GM12891 (cell line): Measurements from ENCODE around the gene GNA14.

Experiments used
- POLR2A ChIP-seq: IDR thresholded peaks from 2 replicates; pipeline ENCODE4 v1.6.1; 2011; ENCODE audit warnings: low read depth, low read length, control low read depth
- POLR2AphosphoS5 ChIP-seq: IDR thresholded peaks from 2 replicates; pipeline ENCODE4 v1.6.1; 2011; ENCODE audit warnings: low read depth, low read length, control low read depth
- SPI1 ChIP-seq: IDR thresholded peaks from 2 replicates; pipeline ENCODE4 v1.6.1; 2011; ENCODE audit warnings: low read depth, low read length, control low read depth
- TAF1 ChIP-seq: IDR thresholded peaks from 2 replicates; pipeline ENCODE4 v1.6.1; 2011; ENCODE audit warnings: low read depth, low read length, control low read depth

DNA sequence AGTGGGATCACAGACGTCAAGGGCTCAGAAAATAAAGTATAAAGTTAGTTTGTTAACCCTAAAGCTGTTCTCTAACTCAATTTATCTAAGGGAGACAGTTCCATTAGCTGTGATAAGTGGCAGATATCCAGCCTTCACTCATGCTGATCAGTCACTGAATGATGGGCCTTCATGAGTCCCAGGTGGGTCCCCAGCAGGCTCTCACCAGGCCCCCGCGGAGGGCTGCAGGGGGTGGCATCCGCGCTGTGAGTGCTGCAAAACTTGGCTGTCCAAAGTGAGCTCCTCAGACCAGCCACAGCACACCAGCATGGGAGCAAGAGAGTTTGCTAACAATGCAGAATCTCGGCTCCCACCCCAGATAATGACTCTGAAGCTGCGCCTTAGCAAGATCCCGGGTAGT lies 187.2 kb downstream of the GNA14 start:
- no peak for TF ChIP-seq POLR2A
- no peak for TF ChIP-seq SPI1
- no peak for TF ChIP-seq TAF1
- no peak for TF ChIP-seq POLR2AphosphoS5
